A549 (cell line): ENCODE measurements around the gene GCNT3. TPM values are rescaled to one million over a fixed set of nuclear protein-coding genes. Genes with fewer than 3 reads are reported as not detected.

Experiments
- ATAC-seq, 2 experiments: fragments of 200-7000 bp in 1 of 2; fragments of >200 bp in 1 of 2; cut with Nextera tagmentation in 1 of 2; cut with Tn5 transposase in 1 of 2; 3 replicates each; pipeline versions ENCODE4 v1.8.0 to v1.9.1; 2018 to 2020; ENCODE audit warnings: mild to moderate bottlenecking in 1 of 2, moderate library complexity in 1 of 2
- CTCF ChIA-PET: fragments of 300-600 bp; sonication (Branson Sonifier 250); formaldehyde crosslinking; extraction: SDS; loops from one replicate; lab custom pipeline; 2021; ENCODE audit warnings: antibody characterized with exemption, inconsistent platforms; lab: Yijun Ruan, JAX
- POLR2A ChIA-PET: fragments of 350-600 bp; formaldehyde crosslinking; extraction: SDS; loops from one replicate; lab custom pipeline; 2021; ENCODE audit warnings: antibody characterized with exemption, inconsistent platforms; lab: Yijun Ruan, JAX
- DNase-seq, 2 experiments: peaks; one replicate each; pipeline versions ENCODE4 v3.0.0 to v3.0.0-alpha.2; 2011 to 2016; ENCODE audit warnings: low read depth in 1 of 2, low spot score in 1 of 2
- FAIRE-seq: peaks from 2 replicates; lab custom pipeline; 2011; peaks lifted over from hg19 to GRCh38; lab: Jason Lieb, UNC
- H3K27ac ChIP-seq, 2 experiments: fragments of >200 bp; sonication (Bioruptor Twin); formaldehyde crosslinking; 3 replicates each; pipeline ENCODE4 v1.5.1; 2016 to 2017
- H3K4me1 ChIP-seq: fragments of >200 bp; sonication (Bioruptor Twin); formaldehyde crosslinking; 3 replicates; pipeline ENCODE4 v1.6.1; 2016
- H3K4me2 ChIP-seq: fragments of >200 bp; sonication (Bioruptor Twin); formaldehyde crosslinking; 3 replicates; pipeline ENCODE4 v1.6.1; 2016
- H3K4me3 ChIP-seq: fragments of >200 bp; sonication (Bioruptor Twin); formaldehyde crosslinking; 3 replicates; pipeline ENCODE4 v1.5.1; 2016
- H3K9me3 ChIP-seq: fragments of >200 bp; sonication (Bioruptor Twin); formaldehyde crosslinking; 3 replicates; pipeline ENCODE4 v1.6.1; 2016
- ATOH8 ChIP-seq: fragments of 250-450 bp; sonication (Bioruptor Pico); IDR thresholded peaks from 2 replicates; pipeline ENCODE4 v1.5.0; 2020; ENCODE audit warnings: low read depth, mild to moderate bottlenecking, moderate library complexity
- BHLHE40 ChIP-seq: IDR thresholded peaks from 2 replicates; pipeline ENCODE4 v1.6.1; 2012; ENCODE audit warnings: low read depth, low read length, inconsistent platforms
- CBX2 ChIP-seq: fragments of 200-600 bp; sonication (generic); IDR thresholded peaks from 2 replicates; pipeline ENCODE4 v1.6.1; 2016; ENCODE audit warnings: low read depth, mild to moderate bottlenecking, borderline replicate concordance
- CEBPB ChIP-seq, 2 experiments: fragments of >200 bp in 1 of 2; sonication (Bioruptor Twin) in 1 of 2; formaldehyde crosslinking in 1 of 2; IDR thresholded peaks; 2 replicates each; pipeline ENCODE4 v1.6.1; 2012 to 2016
- CHD4 ChIP-seq: fragments of 200-600 bp; sonication (generic); IDR thresholded peaks from 2 replicates; pipeline ENCODE4 v1.6.1; 2016; ENCODE audit warnings: antibody characterized with exemption, mild to moderate bottlenecking, borderline replicate concordance
- EHF ChIP-seq: fragments of 250-450 bp; sonication (Bioruptor Pico); IDR thresholded peaks from 2 replicates; pipeline ENCODE4 v1.5.0; 2020; ENCODE audit warnings: mild to moderate bottlenecking
- ELK1 ChIP-seq: fragments of 150-350 bp; IDR thresholded peaks from 2 replicates; pipeline ENCODE4 v1.6.1; 2014; ENCODE audit warnings: low read depth, mild to moderate bottlenecking, low read length
- ESRRA ChIP-seq: fragments of 150-350 bp; IDR thresholded peaks from 2 replicates; pipeline ENCODE4 v1.6.1; 2014; ENCODE audit warnings: mild to moderate bottlenecking, low read length, borderline replicate concordance
- FOSB ChIP-seq: fragments of 250-450 bp; sonication (Bioruptor Pico); IDR thresholded peaks from 2 replicates; pipeline ENCODE4 v1.5.0; 2020; ENCODE audit warnings: mild to moderate bottlenecking, moderate library complexity
- FOXS1 ChIP-seq: fragments of 250-450 bp; sonication (Bioruptor Pico); IDR thresholded peaks from 2 replicates; pipeline ENCODE4 v1.5.0; 2020; ENCODE audit warnings: mild to moderate bottlenecking, moderate library complexity
- HES2 ChIP-seq: fragments of >200 bp; sonication (Bioruptor Twin); formaldehyde crosslinking; IDR thresholded peaks from 2 replicates; pipeline ENCODE4 v1.6.1; 2016
- HOXB5 ChIP-seq: fragments of 250-450 bp; sonication (Bioruptor Pico); IDR thresholded peaks from 2 replicates; pipeline ENCODE4 v1.5.0; 2020; ENCODE audit warnings: mild to moderate bottlenecking, moderate library complexity
- JUNB ChIP-seq: fragments of >200 bp; sonication (Bioruptor Twin); formaldehyde crosslinking; IDR thresholded peaks from 2 replicates; pipeline ENCODE4 v1.6.1; 2016
- KDM1A ChIP-seq: fragments of 200-600 bp; sonication (generic); IDR thresholded peaks from 2 replicates; pipeline ENCODE4 v1.6.1; 2016; ENCODE audit warnings: low read depth, mild to moderate bottlenecking
- RAD21 ChIP-seq, 2 experiments: fragments of >200 bp in 1 of 2; sonication (Bioruptor Twin) in 1 of 2; formaldehyde crosslinking in 1 of 2; IDR thresholded peaks in 1 of 2; conservative IDR thresholded peaks in 1 of 2; 2 replicates in 1 of 2; 3 replicates in 1 of 2; pipeline ENCODE4 v1.6.1; 2012 to 2018; ENCODE audit warnings: inconsistent platforms in 1 of 2
- RCOR1 ChIP-seq: fragments of 150-350 bp; IDR thresholded peaks from 2 replicates; pipeline ENCODE4 v1.6.1; 2014; ENCODE audit warnings: antibody characterized with exemption, low read length, low read depth
- SMC3 ChIP-seq: fragments of >200 bp; sonication (Bioruptor Twin); formaldehyde crosslinking; IDR thresholded peaks from 3 replicates; pipeline ENCODE4 v1.6.1; 2018; ENCODE audit warnings: inconsistent platforms
- TFCP2L1 ChIP-seq: fragments of 250-450 bp; sonication (Bioruptor Pico); IDR thresholded peaks from 2 replicates; pipeline ENCODE4 v1.5.0; 2021; ENCODE audit warnings: mild to moderate bottlenecking
- ZC3H11A ChIP-seq: fragments of 450-650 bp; IDR thresholded peaks from 2 replicates; pipeline ENCODE4 v1.6.1; 2014; ENCODE audit warnings: antibody characterized with exemption, mild to moderate bottlenecking
- ZNF302 ChIP-seq: fragments of 250-450 bp; sonication (Bioruptor Pico); IDR thresholded peaks from 2 replicates; pipeline ENCODE4 v1.9.0; 2021; ENCODE audit warnings: inconsistent platforms, mild to moderate bottlenecking, moderate library complexity
- ZSCAN20 ChIP-seq: fragments of 250-450 bp; sonication (Bioruptor Pico); IDR thresholded peaks from 2 replicates; pipeline ENCODE4 v1.8.0; 2022; ENCODE audit warnings: mild to moderate bottlenecking, moderate library complexity
- WGBS: methylation state at CpG from one replicate; pipeline ENCODE4 v1.1.6; 2017; ENCODE audit errors: missing lambda C conversion rate; 5-methylcytosine and 5-hydroxymethylcytosine counted together
- polyA plus RNA-seq, 4 experiments: library from polyadenylated mRNA; depleted of rRNA in 3 of 4; stranded (reverse); fragments of >200 nt; fragmentation: RNase III in 1 of 4; extraction: RNeasy Plus Mini Kit Qiagen cat#74134 plus additional on column Dnase treatment in 1 of 4; gene quantifications; 2 replicates in 3 of 4; 3 replicates in 1 of 4; pipeline ENCODE4 v1.2.3, GENCODE V29; 2011 to 2017
- TF ChIP-seq, protein P1 (sequence below): fragments of >200 bp; sonication (Bioruptor Twin); formaldehyde crosslinking; IDR thresholded peaks from 3 replicates; pipeline ENCODE4 v1.5.1; 2016

Gene GCNT3
- polyA plus RNA-seq, 2 of the 4 experiments (the other 2 are of a cell fraction): 69.2 to 134 TPM

- Histone ChIP-seq H3K9me3 (no peaks in the 10 kb centered on the region), H3K4me3 (no peak overlapping the region), H3K4me2 (no peak overlapping the region), H3K4me1 (peaks cover 7% of the 10 kb centered on the region; the same call in 1 of the 3 replicates), H3K27ac (no peak overlapping the region)
- POLR2A ChIA-PET: interaction anchor here (0.6 to 1.5 kb wide), 2 partner anchors 9 to 25 kb away, joined by 3 read pairs; partner anchors contain the start of gene GTF2A2
- peak; percentile 73; the same call in 1 of the 2 replicates for TF ChIP-seq ESRRA
- TF ChIP-seq, protein P1, sequence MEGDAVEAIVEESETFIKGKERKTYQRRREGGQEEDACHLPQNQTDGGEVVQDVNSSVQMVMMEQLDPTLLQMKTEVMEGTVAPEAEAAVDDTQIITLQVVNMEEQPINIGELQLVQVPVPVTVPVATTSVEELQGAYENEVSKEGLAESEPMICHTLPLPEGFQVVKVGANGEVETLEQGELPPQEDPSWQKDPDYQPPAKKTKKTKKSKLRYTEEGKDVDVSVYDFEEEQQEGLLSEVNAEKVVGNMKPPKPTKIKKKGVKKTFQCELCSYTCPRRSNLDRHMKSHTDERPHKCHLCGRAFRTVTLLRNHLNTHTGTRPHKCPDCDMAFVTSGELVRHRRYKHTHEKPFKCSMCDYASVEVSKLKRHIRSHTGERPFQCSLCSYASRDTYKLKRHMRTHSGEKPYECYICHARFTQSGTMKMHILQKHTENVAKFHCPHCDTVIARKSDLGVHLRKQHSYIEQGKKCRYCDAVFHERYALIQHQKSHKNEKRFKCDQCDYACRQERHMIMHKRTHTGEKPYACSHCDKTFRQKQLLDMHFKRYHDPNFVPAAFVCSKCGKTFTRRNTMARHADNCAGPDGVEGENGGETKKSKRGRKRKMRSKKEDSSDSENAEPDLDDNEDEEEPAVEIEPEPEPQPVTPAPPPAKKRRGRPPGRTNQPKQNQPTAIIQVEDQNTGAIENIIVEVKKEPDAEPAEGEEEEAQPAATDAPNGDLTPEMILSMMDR: peak; percentile 63
- TF ChIP-seq CBX2: no peak
- TF ChIP-seq SMC3: peak; percentile 74
- no peak for TF ChIP-seq HOXB5 (CRISPR knock-in tag)
- TF ChIP-seq RAD21 (conservative IDR thresholded peaks at IDR 0.05 in 1 of 2, IDR thresholded peaks at IDR 0.05 in 1 of 2): peak; percentile 64 to 84
- TF ChIP-seq FOSB (CRISPR knock-in tag): no peak
- no peak for TF ChIP-seq ELK1
- WGBS: 71% methylated on average over 4 of the region's 4 CpGs
- no peak for FAIRE-seq
- ATAC-seq: peak; percentile 90
- CTCF ChIA-PET: interaction anchor here (0.6 to 29.8 kb wide), 20 partner anchors 10 to 520 kb away, joined by 3 to 685 read pairs (median 4); partner anchors contain the start of gene GCNT3
- DNase-seq: peak; percentile 54 to 68
Measured at GRCh38 chr15:59632714-59633113, 21.1 kb downstream of the GCNT3 start.

DNA sequence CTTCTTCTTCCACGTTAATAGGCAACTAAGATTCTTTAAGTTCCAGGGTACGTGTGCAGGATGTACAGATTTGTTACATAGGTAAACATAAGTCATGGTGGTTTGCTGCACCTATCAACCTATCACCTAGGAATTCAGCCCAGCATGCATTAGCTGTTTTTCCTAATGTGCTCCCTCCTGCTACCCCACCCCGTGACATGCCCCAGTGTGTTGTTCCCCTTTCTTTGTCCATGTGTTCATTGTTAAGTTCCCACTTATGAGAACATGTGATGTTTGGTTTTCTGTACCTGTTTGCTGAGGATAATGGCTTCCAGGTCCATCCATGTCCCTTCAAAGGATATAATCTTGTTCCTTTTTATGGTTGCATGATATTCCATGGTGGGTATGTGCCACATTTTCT is 24.6 kb downstream of the GCNT3 start:
- Histone ChIP-seq H3K4me2 (no peak overlapping the region), H3K9me3 (no peaks in the 10 kb centered on the region), H3K27ac (no peak overlapping the region), H3K4me1 (peaks cover 7% of the 10 kb centered on the region; the same call in 1 of the 3 replicates), H3K4me3 (no peak overlapping the region)
- TF ChIP-seq JUNB: no peak
- no peak for TF ChIP-seq SMC3
- TF ChIP-seq CEBPB (IDR thresholded peaks at IDR 0.05): no peak
- no peak for TF ChIP-seq ZSCAN20
- TF ChIP-seq EHF (CRISPR knock-in tag): no peak
- no peak for TF ChIP-seq BHLHE40
- TF ChIP-seq ZNF302 (CRISPR knock-in tag): no peak
- no peak for TF ChIP-seq ZC3H11A
- TF ChIP-seq TFCP2L1 (CRISPR knock-in tag): no peak
- no peak for TF ChIP-seq CHD4
- TF ChIP-seq RCOR1: no peak
- TF ChIP-seq ATOH8 (CRISPR knock-in tag): no peak
- no peak for TF ChIP-seq FOXS1 (CRISPR knock-in tag)
- TF ChIP-seq KDM1A: no peak
- no peak for TF ChIP-seq HES2
- no peak for TF ChIP-seq ESRRA
- TF ChIP-seq ELK1: no peak
- TF ChIP-seq CBX2: no peak
- no peak for DNase-seq
- no peak for FAIRE-seq
- ChIA-PET POLR2A (no interaction called here), CTCF (interaction anchor here (1.4 to 29.8 kb wide), 4 partner anchors 8 to 103 kb away, joined by 5 to 685 read pairs (median 80); no protein-coding TSS in a partner anchor)
- 93% methylated on average over 3 of the region's 3 CpGs for WGBS
- ATAC-seq: no peak
